GM23338 (cell line): ENCODE measurements around the gene ZNF326.

ENCODE experiments used
- CREB1 ChIP-seq: fragments of 250-450 bp; sonication (Bioruptor Pico); IDR thresholded peaks from 2 replicates; pipeline ENCODE4 v1.5.0; 2020; ENCODE audit warnings: low read depth, mild to moderate bottlenecking, moderate library complexity
- CTCF ChIP-seq, 2 experiments: fragments of 200-600 bp in 1 of 2; sonication (generic) in 1 of 2; conservative IDR thresholded peaks; 2 replicates each; pipeline versions ENCODE4 v1.5.1 to v1.6.1; 2016 to 2017; ENCODE audit warnings: antibody characterized with exemption in 2 of 2, low read depth in 2 of 2, mild to moderate bottlenecking in 2 of 2, moderate library complexity in 1 of 2
- EZH2phosphoT487 ChIP-seq: fragments of 200-600 bp; sonication (generic); IDR thresholded peaks from one replicate; pipeline ENCODE4 v1.8.1; 2018; ENCODE audit warnings: antibody characterized with exemption; ENCODE audit not compliant: unreplicated experiment

- TF ChIP-seq CREB1 (CRISPR knock-in tag) (no peak), CTCF (conservative IDR thresholded peaks at IDR 0.05; ENCODE audit: low read depth in 2 of 2) (no peak), EZH2phosphoT487 (no peak)
Observed at GRCh38 chr1:89962024-89962741, 32.7 kb upstream of the ZNF326 start.
